Endodermal cell (in vitro differentiated cells): ENCODE measurements around the gene TRIAP1. TPM values are rescaled to one million over a fixed set of nuclear protein-coding genes. Genes with fewer than 3 reads are reported as not detected.

Source experiments
- DNase-seq: peaks from one replicate; pipeline ENCODE4 v3.0.0-alpha.2; 2017
- H3K27ac ChIP-seq: 2 replicates; pipeline ENCODE4 v1.5.1; 2013; ENCODE audit warnings: mild to moderate bottlenecking, low read depth, low read length, moderate library complexity
- H3K27me3 ChIP-seq: 2 replicates; pipeline ENCODE4 v1.6.1; 2013; ENCODE audit warnings: mild to moderate bottlenecking, low read length, moderate library complexity; ENCODE audit not compliant: insufficient read depth, control insufficient read depth, poor library complexity, severe bottlenecking
- H3K36me3 ChIP-seq: 2 replicates; pipeline ENCODE4 v1.7.0; 2013; ENCODE audit warnings: mild to moderate bottlenecking, low read length, moderate library complexity; ENCODE audit not compliant: control insufficient read depth, insufficient read depth
- H3K4me1 ChIP-seq: one replicate; pipeline ENCODE4 v1.7.0; 2013; ENCODE audit warnings: low read length; ENCODE audit not compliant: control insufficient read depth, insufficient read depth
- H3K4me3 ChIP-seq: 2 replicates; pipeline ENCODE4 v1.5.1; 2013; ENCODE audit warnings: mild to moderate bottlenecking, low read length, moderate library complexity
- H3K9ac ChIP-seq: 2 replicates; pipeline ENCODE4 v1.6.1; 2013; ENCODE audit warnings: mild to moderate bottlenecking, low read length, moderate library complexity; ENCODE audit not compliant: poor library complexity, severe bottlenecking; ENCODE audit errors: extremely low read depth
- H3K9me3 ChIP-seq: 2 replicates; pipeline ENCODE4 v1.6.1; 2013; ENCODE audit warnings: mild to moderate bottlenecking, low read length, moderate library complexity; ENCODE audit not compliant: control insufficient read depth
- H3K27ac Mint-ChIP-seq: 2 replicates; pipeline ENCODE4 v1.8.0; 2020; ENCODE audit warnings: mixed read lengths
- H3K27me3 Mint-ChIP-seq: 2 replicates; pipeline ENCODE4 v1.8.0; 2021; ENCODE audit warnings: mild to moderate bottlenecking, mixed read lengths; ENCODE audit not compliant: insufficient read depth
- H3K36me3 Mint-ChIP-seq: 2 replicates; pipeline ENCODE4 v1.8.0; 2020; ENCODE audit warnings: low read depth, mixed read lengths
- H3K4me1 Mint-ChIP-seq: 2 replicates; pipeline ENCODE4 v1.8.0; 2020; ENCODE audit warnings: mixed read lengths
- H3K4me3 Mint-ChIP-seq: 2 replicates; pipeline ENCODE4 v1.8.0; 2020; ENCODE audit warnings: mild to moderate bottlenecking, moderate library complexity, mixed read lengths
- H3K9me3 Mint-ChIP-seq: 2 replicates; pipeline ENCODE4 v1.8.0; 2020; ENCODE audit warnings: mild to moderate bottlenecking, mixed read lengths
- WGBS, 2 experiments: methylation state at CpG; one replicate each; pipeline versions ENCODE4 v1.1.5 to v1.1.7; 2013; ENCODE audit warnings: missing lambda C conversion rate in 2 of 2, mixed read lengths in 1 of 2; ENCODE audit not compliant: insufficient coverage in 1 of 2, insufficient read length in 1 of 2; 5-methylcytosine and 5-hydroxymethylcytosine counted together
- total RNA-seq, 2 donors: library from RNA; stranded (reverse); fragmentation: NEBNext Ultra II Directional in 1 of 2; extraction: Animal tissue kit (Norgen Biotek cat#: 25700) in 1 of 2; gene quantifications; 2 replicates in 1 of 2; 3 replicates in 1 of 2; pipeline ENCODE4 v1.2.1, GENCODE V29; 2021
- TF ChIP-seq, protein P1 (sequence below): fragments of 200-600 bp; sonication (generic); conservative IDR thresholded peaks from 2 replicates; pipeline ENCODE4 v1.5.0; 2021; ENCODE audit warnings: antibody characterized with exemption, mild to moderate bottlenecking

Gene TRIAP1
- total RNA-seq, 2 donors from 2014 or later: 31.6 to 34.8 TPM

DNA sequence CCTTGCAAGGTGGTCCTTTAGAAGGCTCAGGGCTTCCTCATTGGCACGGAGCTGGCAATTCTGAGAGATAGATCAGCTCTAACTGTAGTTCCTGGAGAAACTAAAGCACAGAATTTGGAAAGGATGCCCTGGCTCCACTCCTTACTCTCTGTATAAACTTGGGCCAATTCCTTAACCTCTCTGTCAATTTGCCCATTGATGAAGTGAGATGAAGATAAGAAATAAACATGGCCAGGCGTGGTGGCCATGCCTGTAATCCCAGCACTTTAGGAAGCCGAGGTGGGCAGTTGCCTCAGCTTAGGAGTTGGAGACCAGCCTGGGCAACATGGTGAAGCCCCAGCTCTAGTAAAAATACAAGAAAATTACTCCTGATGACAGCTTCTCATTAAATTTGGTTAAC lies 42.3 kb downstream of the TRIAP1 start:
- WGBS, 2 experiments: 90% methylated on average over 2 to 3 of the region's 3 CpGs

DNA sequence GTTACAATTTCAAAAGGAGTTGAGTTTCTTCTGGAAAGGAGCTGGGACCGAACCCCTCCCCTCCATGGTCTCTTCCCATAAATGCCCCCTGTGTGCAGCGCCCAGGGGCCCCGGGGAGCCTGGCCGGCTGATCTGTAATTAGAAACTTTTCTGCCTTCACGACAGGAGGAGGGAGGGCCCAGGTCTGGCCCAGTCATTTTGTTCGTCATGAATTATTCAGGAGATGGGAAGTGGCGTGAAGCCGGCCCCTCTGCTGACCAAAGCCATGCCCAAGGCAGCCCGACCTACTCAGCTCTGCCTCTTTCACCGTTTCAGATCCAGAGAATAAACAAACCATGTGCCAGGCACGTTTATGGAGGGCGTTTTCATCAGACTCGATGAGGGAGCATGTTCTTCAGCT lies 44.0 kb downstream of the TRIAP1 start:
- no peak overlapping the region for H3K9ac ChIP-seq
- Mint-ChIP-seq H3K4me3 (peak overlapping the region; percentile 28), H3K36me3 (no peaks in the 10 kb centered on the region), H3K9me3 (peaks cover 1% of the 10 kb centered on the region), H3K27ac (peak overlapping the region; percentile 77), H3K4me1 (peaks cover 9% of the 10 kb centered on the region), H3K27me3 (no peaks in the 10 kb centered on the region)
- DNase-seq: peak; percentile 92
- H3K36me3 ChIP-seq: no peaks in the 10 kb centered on the region
- TF ChIP-seq, protein P1, sequence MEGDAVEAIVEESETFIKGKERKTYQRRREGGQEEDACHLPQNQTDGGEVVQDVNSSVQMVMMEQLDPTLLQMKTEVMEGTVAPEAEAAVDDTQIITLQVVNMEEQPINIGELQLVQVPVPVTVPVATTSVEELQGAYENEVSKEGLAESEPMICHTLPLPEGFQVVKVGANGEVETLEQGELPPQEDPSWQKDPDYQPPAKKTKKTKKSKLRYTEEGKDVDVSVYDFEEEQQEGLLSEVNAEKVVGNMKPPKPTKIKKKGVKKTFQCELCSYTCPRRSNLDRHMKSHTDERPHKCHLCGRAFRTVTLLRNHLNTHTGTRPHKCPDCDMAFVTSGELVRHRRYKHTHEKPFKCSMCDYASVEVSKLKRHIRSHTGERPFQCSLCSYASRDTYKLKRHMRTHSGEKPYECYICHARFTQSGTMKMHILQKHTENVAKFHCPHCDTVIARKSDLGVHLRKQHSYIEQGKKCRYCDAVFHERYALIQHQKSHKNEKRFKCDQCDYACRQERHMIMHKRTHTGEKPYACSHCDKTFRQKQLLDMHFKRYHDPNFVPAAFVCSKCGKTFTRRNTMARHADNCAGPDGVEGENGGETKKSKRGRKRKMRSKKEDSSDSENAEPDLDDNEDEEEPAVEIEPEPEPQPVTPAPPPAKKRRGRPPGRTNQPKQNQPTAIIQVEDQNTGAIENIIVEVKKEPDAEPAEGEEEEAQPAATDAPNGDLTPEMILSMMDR: no peak
- no peaks in the 10 kb centered on the region for H3K27me3 ChIP-seq
- 29 to 36% methylated on average over 6 to 13 of the region's 13 CpGs for WGBS, 2 experiments
- H3K9me3 ChIP-seq: no peaks in the 10 kb centered on the region
- peak overlapping the region; percentile 87 for H3K27ac ChIP-seq
- no peaks in the 10 kb centered on the region for H3K4me1 ChIP-seq
- H3K4me3 ChIP-seq: no peak overlapping the region

More for the DNA sequence above, 42.3 kb downstream of the TRIAP1 start:
- no peak for DNase-seq
- Mint-ChIP-seq H3K27ac (no peak overlapping the region), H3K9me3 (peaks cover 1% of the 10 kb centered on the region), H3K4me3 (no peak overlapping the region), H3K36me3 (no peaks in the 10 kb centered on the region), H3K27me3 (no peaks in the 10 kb centered on the region), H3K4me1 (peaks cover 9% of the 10 kb centered on the region)
- no peak overlapping the region for H3K27ac ChIP-seq
- no peaks in the 10 kb centered on the region for H3K9me3 ChIP-seq
- TF ChIP-seq, protein P1: no peak
- H3K4me1 ChIP-seq: no peaks in the 10 kb centered on the region
- H3K4me3 ChIP-seq: no peak overlapping the region
- H3K27me3 ChIP-seq: no peaks in the 10 kb centered on the region
- no peaks in the 10 kb centered on the region for H3K36me3 ChIP-seq
- no peak overlapping the region for H3K9ac ChIP-seq

DNA sequence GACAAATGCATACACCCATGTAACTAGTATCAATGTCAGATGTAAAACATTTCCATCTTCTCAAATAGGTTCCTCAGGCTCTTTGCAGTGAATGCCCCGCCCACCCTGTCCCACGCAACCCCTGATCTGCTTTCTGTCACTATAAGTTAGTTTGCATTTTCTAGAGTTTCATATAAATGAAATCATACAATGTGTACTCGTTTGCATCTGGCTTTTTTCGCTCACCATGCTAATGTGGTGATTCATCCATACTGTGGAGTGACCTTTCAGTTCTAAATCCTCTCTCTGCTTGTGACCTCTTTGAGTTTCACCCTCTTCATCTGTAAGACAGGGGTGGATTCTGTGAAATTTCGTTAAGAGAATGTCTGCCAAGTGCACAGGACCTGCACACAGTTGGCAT lies 46.7 kb downstream of the TRIAP1 start:
- Histone ChIP-seq H3K9ac (no peak overlapping the region), H3K4me1 (no peaks in the 10 kb centered on the region), H3K9me3 (no peaks in the 10 kb centered on the region), H3K27ac (no peak overlapping the region), H3K36me3 (no peaks in the 10 kb centered on the region), H3K4me3 (no peak overlapping the region), H3K27me3 (no peaks in the 10 kb centered on the region)
- Mint-ChIP-seq H3K9me3 (peaks cover 1% of the 10 kb centered on the region), H3K4me1 (peaks cover 11% of the 10 kb centered on the region), H3K4me3 (no peak overlapping the region), H3K36me3 (no peaks in the 10 kb centered on the region), H3K27me3 (no peaks in the 10 kb centered on the region), H3K27ac (no peak overlapping the region)
- no peak for DNase-seq
- TF ChIP-seq, protein P1: no peak
- 80 to 88% methylated on average over 3 to 5 of the region's 5 CpGs for WGBS, 2 experiments
